Prostate gland (tissue), 2 donors: ENCODE data around the gene ZNF195.
"Not testable (repeated sequence)": the region's sequence is repeated elsewhere in the genome, so short reads cannot be mapped to it uniquely, and the experiment has no call there.

ENCODE experiments used
- CTCF ChIP-seq, 4 experiments: fragments of 200-600 bp in 2 of 4; fragments of 450-650 bp in 2 of 4; sonication (generic) in 2 of 4; IDR thresholded peaks; 1 replicate in 3 of 4; 2 replicates in 1 of 4; pipeline ENCODE4 v1.5.1; 2016 to 2019; ENCODE audit warnings: antibody characterized with exemption in 4 of 4, mild to moderate bottlenecking in 2 of 4, moderate library complexity in 2 of 4
- POLR2A ChIP-seq: fragments of 450-650 bp; IDR thresholded peaks from one replicate; pipeline ENCODE4 v1.6.1; 2016; ENCODE audit warnings: antibody characterized with exemption, mild to moderate bottlenecking
- POLR2AphosphoS5 ChIP-seq: sonication (generic); formaldehyde crosslinking; IDR thresholded peaks from one replicate; pipeline ENCODE4 v1.6.1; 2017; ENCODE audit warnings: antibody characterized with exemption

GRCh38 chr11:3336420-3336819, 42.5 kb downstream of the ZNF195 start:
- not testable (repeated sequence) for TF ChIP-seq CTCF (IDR thresholded peaks at IDR 0.05); POLR2A; POLR2AphosphoS5
